Bronchus fibroblast of lung (primary cell): ENCODE measurements around the gene CPSF7. TPM values are rescaled to one million over a fixed set of nuclear protein-coding genes. Genes with fewer than 3 reads are reported as not detected.

ENCODE experiments used
- total RNA-seq: library from RNA; depleted of rRNA; stranded (reverse); fragments of >200 nt; gene quantifications from 2 replicates; pipeline ENCODE4 v1.2.3, GENCODE V29; 2015

Gene CPSF7
- total RNA-seq: 31.5 and 34.0 TPM in 2 replicates

GRCh38 chr11:61429691-61430582, at the start of gene CPSF7, which contains the start of gene SDHAF2:
CPSF7 (minus strand) TSS chr11:61429975; CDS start chr11:61429235, 740 bp downstream.
SDHAF2 (plus strand) TSS chr11:61430124; CDS start chr11:61430147, 23 bp downstream.

DNA sequence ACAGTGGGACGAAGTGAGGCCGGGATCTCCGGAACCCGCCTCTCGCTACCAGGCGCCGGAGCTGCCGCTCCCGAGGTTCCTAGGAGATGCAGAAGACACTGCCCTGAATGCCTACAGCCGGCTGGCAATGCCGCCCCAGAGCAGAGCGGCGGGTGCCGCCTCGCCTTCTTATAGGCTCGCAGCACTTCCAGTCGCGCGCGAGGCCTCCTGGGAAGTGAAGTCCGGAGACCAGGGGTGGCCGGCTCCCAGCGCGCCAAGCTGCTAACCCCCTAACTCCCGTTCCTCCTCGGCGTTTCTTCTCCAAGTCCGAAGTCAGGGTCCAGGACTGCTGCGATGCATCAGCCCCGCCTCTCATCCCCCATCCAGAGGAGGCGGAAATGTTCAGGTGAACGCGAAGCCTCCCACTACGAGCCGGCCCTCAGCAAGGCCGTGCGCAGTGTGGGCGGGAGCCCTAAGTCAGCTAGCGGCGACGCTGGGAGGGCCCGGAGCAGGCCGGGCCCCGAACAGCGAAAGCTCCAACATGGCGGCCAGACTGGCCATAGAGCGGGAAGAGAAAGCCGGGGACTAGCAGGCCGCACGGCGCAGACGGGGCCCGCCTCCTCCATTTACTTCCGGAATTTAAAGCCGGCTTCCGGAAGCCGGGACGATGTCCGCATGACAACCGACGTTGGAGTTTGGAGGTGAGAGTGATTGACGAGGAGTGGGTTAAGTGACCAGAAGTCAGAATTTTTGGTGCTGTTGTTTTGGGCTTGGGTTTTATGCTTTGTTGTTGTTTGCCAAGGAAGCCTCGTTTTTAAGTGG, 67.8 kb downstream of the CPSF7 start, which contains the start of the genes CYB561A3 and TMEM138:
CYB561A3 (minus strand) TSS at position 142 of the 801 bp plus-strand sequence. CDS start 5,169 bp downstream, outside the sequence.
TMEM138 (plus strand) TSS at position 634 of the 801 bp plus-strand sequence. CDS start 2,017 bp downstream, outside the sequence.

Other genes with a start within 250 kb of the CPSF7 start
- gene PGA3, start 226.5 kb downstream of the CPSF7 start, total RNA-seq: not detected in 2 replicates
- 0.17 TPM in 1 of 2 replicates, not detected in the other for gene PGA4, start 207.6 kb downstream of the CPSF7 start, total RNA-seq
- gene PGA5, start 188.8 kb downstream of the CPSF7 start, total RNA-seq: not detected in 2 replicates
- gene VWCE, start 134.7 kb downstream of the CPSF7 start, total RNA-seq: 1.0 and 1.3 TPM in 2 replicates
- gene DDB1, start 96.9 kb downstream of the CPSF7 start, total RNA-seq: 223 and 239 TPM in 2 replicates
- gene TKFC, start 96.7 kb downstream of the CPSF7 start, total RNA-seq: 23.7 and 38.7 TPM in 2 replicates
- gene CYB561A3, start 68.1 kb downstream of the CPSF7 start, total RNA-seq: 44.2 and 58.7 TPM in 2 replicates
- 18.4 and 19.5 TPM in 2 replicates for gene TMEM138, start 67.6 kb downstream of the CPSF7 start, total RNA-seq
- gene TMEM216, start 37.4 kb downstream of the CPSF7 start, total RNA-seq: 11.4 and 16.6 TPM in 2 replicates
- gene SDHAF2, start 149 bp upstream of the CPSF7 start, total RNA-seq: 33.3 and 40.7 TPM in 2 replicates
- not detected in 2 replicates for gene LRRC10B, start 78.8 kb upstream of the CPSF7 start, total RNA-seq
- gene SYT7, start 151.1 kb upstream of the CPSF7 start, total RNA-seq: 0.30 and 0.67 TPM in 2 replicates